ENCODE measurements around the gene SLC4A5.

- TF ChIP-seq CTCF (IDR thresholded peaks at IDR 0.05) (no peak), POLR2A (IDR thresholded peaks at IDR 0.05) (no peak), EP300 (IDR thresholded peaks at IDR 0.05) (no peak)
These were observed 123.2 kb downstream of the SLC4A5 start for GRCh38 chr2:74219846-74220486.
